ENCODE measurements around the gene KCNK4.
A peak's percentile ranks its signal among the peaks of the same experiment; 100 is the strongest.

DNA sequence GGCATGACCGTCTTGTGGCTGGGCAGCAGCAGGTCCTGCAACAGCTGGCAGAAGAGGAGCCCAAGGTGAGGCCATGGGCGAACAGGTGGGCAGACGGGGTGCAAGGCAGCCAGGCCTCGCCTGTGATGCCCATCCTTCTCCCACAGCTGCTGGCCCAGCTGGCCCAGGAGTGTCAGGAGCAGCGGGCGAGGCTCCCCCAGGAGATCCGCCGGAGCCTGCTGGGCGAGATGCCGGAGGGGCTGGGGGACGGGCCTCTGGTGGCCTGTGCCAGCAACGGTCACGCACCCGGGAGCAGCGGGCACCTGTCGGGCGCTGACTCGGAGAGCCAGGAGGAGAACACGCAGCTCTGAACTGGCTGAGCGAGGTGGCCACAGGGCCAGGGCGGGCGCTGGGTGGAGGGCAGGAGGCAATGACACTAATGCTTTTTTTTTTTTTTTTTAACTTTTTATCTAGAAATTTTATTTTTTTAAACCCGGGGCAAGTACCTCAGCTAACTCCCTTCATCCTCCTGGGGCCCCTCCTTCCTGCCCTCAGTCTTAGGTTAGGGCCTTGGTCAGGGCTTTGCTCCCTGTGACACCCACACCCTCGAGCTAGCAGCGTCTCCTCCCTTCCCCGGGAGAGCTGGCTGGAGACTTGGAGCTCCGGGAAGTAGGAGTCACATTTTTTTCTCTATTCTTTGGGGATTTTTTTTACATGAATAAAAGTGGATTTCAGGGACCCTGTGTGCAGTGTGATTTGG lies 23.7 kb upstream of the KCNK4 start:
- TF ChIP-seq, protein P1, sequence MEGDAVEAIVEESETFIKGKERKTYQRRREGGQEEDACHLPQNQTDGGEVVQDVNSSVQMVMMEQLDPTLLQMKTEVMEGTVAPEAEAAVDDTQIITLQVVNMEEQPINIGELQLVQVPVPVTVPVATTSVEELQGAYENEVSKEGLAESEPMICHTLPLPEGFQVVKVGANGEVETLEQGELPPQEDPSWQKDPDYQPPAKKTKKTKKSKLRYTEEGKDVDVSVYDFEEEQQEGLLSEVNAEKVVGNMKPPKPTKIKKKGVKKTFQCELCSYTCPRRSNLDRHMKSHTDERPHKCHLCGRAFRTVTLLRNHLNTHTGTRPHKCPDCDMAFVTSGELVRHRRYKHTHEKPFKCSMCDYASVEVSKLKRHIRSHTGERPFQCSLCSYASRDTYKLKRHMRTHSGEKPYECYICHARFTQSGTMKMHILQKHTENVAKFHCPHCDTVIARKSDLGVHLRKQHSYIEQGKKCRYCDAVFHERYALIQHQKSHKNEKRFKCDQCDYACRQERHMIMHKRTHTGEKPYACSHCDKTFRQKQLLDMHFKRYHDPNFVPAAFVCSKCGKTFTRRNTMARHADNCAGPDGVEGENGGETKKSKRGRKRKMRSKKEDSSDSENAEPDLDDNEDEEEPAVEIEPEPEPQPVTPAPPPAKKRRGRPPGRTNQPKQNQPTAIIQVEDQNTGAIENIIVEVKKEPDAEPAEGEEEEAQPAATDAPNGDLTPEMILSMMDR (IDR thresholded peaks at IDR 0.05), result no peak
- TF ChIP-seq POLR2A (IDR thresholded peaks at IDR 0.05), result peak in 1 of 2 donors; percentile 23

Measured in adrenal gland (tissue), 5 donors.